Neural progenitor cell (in vitro differentiated cells): ENCODE measurements around the gene SLIT1.

Source experiments
- CTCF ChIP-seq: fragments of 200-600 bp; sonication (generic); IDR thresholded peaks from 2 replicates; pipeline ENCODE4 v1.5.1; 2017; ENCODE audit warnings: antibody characterized with exemption, mild to moderate bottlenecking
- EZH2 ChIP-seq: fragments of 200-600 bp; sonication (generic); IDR thresholded peaks from 2 replicates; pipeline ENCODE4 v1.6.1; 2017; ENCODE audit warnings: antibody characterized with exemption, mild to moderate bottlenecking, moderate library complexity

- TF ChIP-seq CTCF: no peak
- TF ChIP-seq EZH2: no peak
Observed at GRCh38 chr10:97103316-97104080, 82.3 kb downstream of the SLIT1 start.
